Spleen (tissue), 11 donors: ENCODE measurements around the gene OR1Q1. TPM values are rescaled to one million over a fixed set of nuclear protein-coding genes. Genes with fewer than 3 reads are reported as not detected.

Experiments
- DNase-seq: peaks from one replicate; pipeline ENCODE4 v3.0.0-alpha.2; 2020
- H3K27ac ChIP-seq, 8 donors: fragments of 200-600 bp; sonication (generic) in 7 of 8; 1 replicate in 4 of 8; 2 replicates in 4 of 8; pipeline versions ENCODE4 v1.5.0 to v1.8.0; 2016 to 2021; ENCODE audit warnings: inconsistent platforms in 4 of 8, mild to moderate bottlenecking in 4 of 8, moderate library complexity in 1 of 8
- H3K27me3 ChIP-seq, 7 donors: fragments of 200-600 bp; sonication (generic) in 6 of 7; replicated peaks in 1 of 7; 1 replicate in 4 of 7; 2 replicates in 3 of 7; pipeline versions ENCODE4 v1.5.0 to v1.8.0; 2016 to 2021; ENCODE audit warnings: inconsistent platforms in 3 of 7, mild to moderate bottlenecking in 1 of 7
- H3K36me3 ChIP-seq, 6 donors: fragments of 200-600 bp; sonication (generic) in 5 of 6; 1 replicate in 4 of 6; 2 replicates in 2 of 6; pipeline versions ENCODE4 v1.5.0 to v1.8.0; 2016 to 2021; ENCODE audit warnings: inconsistent platforms in 2 of 6
- H3K4me1 ChIP-seq, 6 donors: fragments of 200-600 bp; sonication (generic) in 5 of 6; 1 replicate in 3 of 6; 2 replicates in 3 of 6; pipeline versions ENCODE4 v1.5.0 to v1.8.0; 2016 to 2021; ENCODE audit warnings: inconsistent platforms in 3 of 6
- H3K4me3 ChIP-seq, 8 donors: fragments of 200-600 bp; sonication (generic) in 7 of 8; 1 replicate in 4 of 8; 2 replicates in 4 of 8; pipeline versions ENCODE4 v1.5.0 to v1.8.0; 2016 to 2021; ENCODE audit warnings: inconsistent platforms in 4 of 8, mild to moderate bottlenecking in 4 of 8, moderate library complexity in 2 of 8
- H3K9me3 ChIP-seq, 8 donors: fragments of 200-600 bp; sonication (generic) in 7 of 8; 1 replicate in 4 of 8; 2 replicates in 4 of 8; pipeline versions ENCODE4 v1.5.0 to v1.8.0; 2016 to 2021; ENCODE audit warnings: inconsistent platforms in 4 of 8
- CTCF ChIP-seq, 11 experiments: fragments of 200-600 bp in 7 of 11; fragments of 450-650 bp in 4 of 11; sonication (generic) in 4 of 11; IDR thresholded peaks in 8 of 11; conservative IDR thresholded peaks in 3 of 11; 1 replicate in 7 of 11; 2 replicates in 4 of 11; pipeline versions ENCODE4 v1.4.0 to v1.8.0; 2016 to 2021; ENCODE audit warnings: antibody characterized with exemption in 11 of 11, inconsistent platforms in 4 of 11, mild to moderate bottlenecking in 1 of 11
- POLR2A ChIP-seq, 3 donors: fragments of 450-650 bp; IDR thresholded peaks; one replicate each; pipeline ENCODE4 v1.5.1; 2017; ENCODE audit warnings: antibody characterized with exemption in 3 of 3, mild to moderate bottlenecking in 1 of 3
- POLR2AphosphoS5 ChIP-seq, 3 donors: sonication (generic); formaldehyde crosslinking; IDR thresholded peaks; one replicate each; pipeline ENCODE4 v1.5.1; 2017; ENCODE audit warnings: antibody characterized with exemption in 3 of 3
- WGBS, 5 donors: extraction: QIAGEN DNeasy Blood & Tissue Kit in 3 of 5; methylation state at CpG; one replicate each; pipeline versions ENCODE4 v1.1.5 to v1.1.7; 2013 to 2018; 5-methylcytosine and 5-hydroxymethylcytosine counted together
- intact Hi-C: fragments of 100-400 bp; cut with DNase I; formaldehyde crosslinking; loops from one replicate; pipeline ENCODE4 v1.15.0; 2023; ENCODE audit warnings: low total_unique reads
- polyA plus RNA-seq, 3 donors: library from polyadenylated mRNA; stranded (reverse); fragments of 200-250 nt; gene quantifications; one replicate each; pipeline ENCODE4 v1.2.1, GENCODE V29; 2013
- total RNA-seq, 7 donors: library from RNA; depleted of rRNA in 3 of 7; stranded (reverse); fragments of >200 nt in 3 of 7; fragmentation: NEBNext Ultra II Directional in 4 of 7; extraction: Animal tissue kit (Norgen Biotek cat#: 25700) in 4 of 7; gene quantifications; one replicate each; pipeline versions ENCODE4 v1.1.0 to v1.2.1, GENCODE V29; 2016 to 2021
- donor health status: healthy with polysubstance abuse.
- donor health status: DM: no; HTN: no; CAD: no; lungs with moderate emphysema.
- donor health status: DM: no; HTN: no; CAD: no.
- donor health status: Bipolar disorder and iron deficiency.
- donor health status: healthy.
- donor health status: DM: no; HTN: no; CAD: no.
- donor health status: DM: yes; HTN: yes; CAD: no.

OR1Q1 gene
- total and polyA plus RNA-seq, 10 donors, result not detected

- WGBS, 5 donors, result 44 to 69% (median 60%) methylated on average over 2 of the region's 2 CpGs
- Histone ChIP-seq H3K9me3 (peaks cover 0 to 11% (median 4%) of the 10 kb centered on the region in 8 donors), H3K27me3 (no peaks in the 10 kb centered on the region), H3K4me1 (no peaks in the 10 kb centered on the region), H3K4me3 (no peak within 1 kb of the TSS), H3K36me3 (no peaks in the 10 kb centered on the region), H3K27ac (no peak within 1 kb of the TSS)
- DNase-seq, result no peak
- intact Hi-C loops, result no loop called here
- TF ChIP-seq POLR2A (IDR thresholded peaks at IDR 0.05) (no peak), POLR2AphosphoS5 (IDR thresholded peaks at IDR 0.05) (no peak), CTCF (IDR thresholded peaks at IDR 0.05 in 8 of 11, conservative IDR thresholded peaks at IDR 0.05 in 3 of 11) (no peak)
Measured at GRCh38 chr9:122661416-122661815, 46.9 kb downstream of the OR1Q1 start, which contains the start of gene OR1L1. Gene OR1L1, plus strand, starts transcription at chr9:122661716. Its CDS starts 0 bp downstream, at chr9:122661716.

Other genes starting within 250 kb of the OR1Q1 start
- gene PTGS1, start 243.7 kb upstream of the OR1Q1 start, total RNA-seq, result 10 to 100 TPM; 13.6 to 18.6 (median 15.3) TPM
- gene PTGS1, start 243.7 kb upstream of the OR1Q1 start, polyA plus RNA-seq, result 1 to 10 TPM; 2.8 to 5.9 (median 4.9) TPM
- not detected for gene OR1J1, start 136.8 kb upstream of the OR1Q1 start, total RNA-seq
- gene OR1J1, start 136.8 kb upstream of the OR1Q1 start, polyA plus RNA-seq, result not detected
- gene OR1J2, start 103.9 kb upstream of the OR1Q1 start, total RNA-seq, result not detected
- gene OR1J2, start 103.9 kb upstream of the OR1Q1 start, polyA plus RNA-seq, result not detected
- not detected for gene OR1J4, start 95.6 kb upstream of the OR1Q1 start, total RNA-seq
- not detected for gene OR1J4, start 95.6 kb upstream of the OR1Q1 start, polyA plus RNA-seq
- gene OR1N1, start 87.4 kb upstream of the OR1Q1 start, total RNA-seq, result not detected
- gene OR1N1, start 87.4 kb upstream of the OR1Q1 start, polyA plus RNA-seq, result not detected
- not detected for gene OR1N2, start 61.6 kb upstream of the OR1Q1 start, total RNA-seq
- not detected for gene OR1N2, start 61.6 kb upstream of the OR1Q1 start, polyA plus RNA-seq
- 1 to 10 TPM in 2 of 7 donors, under 1 TPM in 5; 0.33 to 1.6 (median 0.92) TPM for gene OR1L8, start 31.4 kb upstream of the OR1Q1 start, total RNA-seq
- under 1 TPM in 2 of 3 donors, not detected in 1; 0.17 to 0.38 TPM for gene OR1L8, start 31.4 kb upstream of the OR1Q1 start, polyA plus RNA-seq
- gene OR1B1, start 42.9 kb downstream of the OR1Q1 start, total RNA-seq, result under 1 TPM in 1 of 7 donors, not detected in 6; 0.60 TPM
- gene OR1B1, start 42.9 kb downstream of the OR1Q1 start, polyA plus RNA-seq, result not detected
- gene OR1L1, start 47.0 kb downstream of the OR1Q1 start, total RNA-seq, result not detected
- gene OR1L1, start 47.0 kb downstream of the OR1Q1 start, polyA plus RNA-seq, result not detected
- gene OR1L3, start 60.4 kb downstream of the OR1Q1 start, total RNA-seq, result not detected
- not detected for gene OR1L3, start 60.4 kb downstream of the OR1Q1 start, polyA plus RNA-seq
- not detected for gene OR1L4, start 109.3 kb downstream of the OR1Q1 start, total RNA-seq
- gene OR1L4, start 109.3 kb downstream of the OR1Q1 start, polyA plus RNA-seq, result not detected
- not detected for gene OR1L6, start 127.6 kb downstream of the OR1Q1 start, total RNA-seq
- gene OR1L6, start 127.6 kb downstream of the OR1Q1 start, polyA plus RNA-seq, result not detected
- not detected for gene OR5C1, start 174.2 kb downstream of the OR1Q1 start, total RNA-seq
- gene OR5C1, start 174.2 kb downstream of the OR1Q1 start, polyA plus RNA-seq, result not detected
- not detected for gene OR1K1, start 185.4 kb downstream of the OR1Q1 start, total RNA-seq
- gene OR1K1, start 185.4 kb downstream of the OR1Q1 start, polyA plus RNA-seq, result not detected
- 10 to 100 TPM; 15.7 to 25.5 (median 22.6) TPM for gene PDCL, start 213.8 kb downstream of the OR1Q1 start, total RNA-seq
- 10 to 100 TPM in 1 of 3 donors, 1 to 10 TPM in 2; 6.8 to 11.5 (median 8.8) TPM for gene PDCL, start 213.8 kb downstream of the OR1Q1 start, polyA plus RNA-seq